HEK293 (cell line): ENCODE results near the gene PYGO2.
A peak's percentile ranks its signal among the peaks of the same experiment; 100 is the strongest.

Source experiments
- CTCF ChIA-PET: fragments of 350-600 bp; formaldehyde crosslinking; extraction: SDS; loops from one replicate; lab custom pipeline; 2021; ENCODE audit warnings: antibody characterized with exemption; lab: Yijun Ruan, JAX
- POLR2A ChIA-PET: fragments of 300-600 bp; formaldehyde crosslinking; extraction: SDS; loops from one replicate; lab custom pipeline; 2020; ENCODE audit warnings: antibody characterized with exemption, inconsistent platforms; lab: Yijun Ruan, JAX
- H3K27ac ChIP-seq: fragments of 200-500 bp; sonication (Bioruptor generic); 2 replicates; pipeline ENCODE4 v1.5.1; 2014; ENCODE audit warnings: low read depth, low read length, control low read depth, inconsistent platforms; ENCODE audit errors: extremely low read depth
- H3K36me3 ChIP-seq, 2 experiments: fragments of 200-500 bp in 1 of 2; sonication (Bioruptor generic) in 1 of 2; 1 replicate in 1 of 2; 2 replicates in 1 of 2; pipeline ENCODE4 v1.5.1; 2014 to 2017; ENCODE audit warnings: inconsistent platforms in 2 of 2, low read length in 2 of 2; ENCODE audit not compliant: control insufficient read depth in 2 of 2, insufficient read depth in 1 of 2
- H3K4me1 ChIP-seq: fragments of 200-500 bp; sonication (Bioruptor generic); 2 replicates; pipeline ENCODE4 v1.5.1; 2014; ENCODE audit warnings: mild to moderate bottlenecking, low read length, inconsistent platforms; ENCODE audit not compliant: control insufficient read depth, insufficient read depth
- H3K4me3 ChIP-seq: 2 replicates; pipeline ENCODE4 v1.5.1; 2011; ENCODE audit warnings: low read depth, mild to moderate bottlenecking, control low read depth, low read length, moderate library complexity
- H3K9me3 ChIP-seq: fragments of 200-500 bp; sonication (Bioruptor generic); 2 replicates; pipeline ENCODE4 v1.5.1; 2014; ENCODE audit warnings: low read depth, low read length, inconsistent platforms; ENCODE audit not compliant: control insufficient read depth, insufficient read depth
- OVOL3 ChIP-seq: fragments of 450-650 bp; formaldehyde crosslinking; IDR thresholded peaks from 2 replicates; pipeline ENCODE4 v1.5.1; 2016; ENCODE audit warnings: missing biosample characterization, missing genetic modification characterization
- RBAK ChIP-seq: fragments of 450-650 bp; formaldehyde crosslinking; IDR thresholded peaks from 2 replicates; pipeline ENCODE4 v1.5.1; 2016; ENCODE audit warnings: missing biosample characterization, missing genetic modification characterization
- SALL2 ChIP-seq: fragments of 450-650 bp; formaldehyde crosslinking; IDR thresholded peaks from 2 replicates; pipeline ENCODE4 v1.5.0; 2017; ENCODE audit warnings: missing biosample characterization, mild to moderate bottlenecking, missing genetic modification characterization, borderline replicate concordance
- SCRT1 ChIP-seq: fragments of 450-650 bp; formaldehyde crosslinking; IDR thresholded peaks from 2 replicates; pipeline ENCODE4 v1.5.1; 2016; ENCODE audit warnings: missing biosample characterization, missing genetic modification characterization, borderline replicate concordance
- ZBTB7A ChIP-seq: fragments of 450-650 bp; formaldehyde crosslinking; IDR thresholded peaks from 2 replicates; pipeline ENCODE4 v1.5.1; 2016; ENCODE audit warnings: low read depth, missing biosample characterization, missing genetic modification characterization
- ZNF169 ChIP-seq: fragments of 450-650 bp; formaldehyde crosslinking; IDR thresholded peaks from 2 replicates; pipeline ENCODE4 v1.5.1; 2016; ENCODE audit warnings: missing biosample characterization, missing genetic modification characterization
- ZNF473 ChIP-seq: fragments of 450-650 bp; formaldehyde crosslinking; IDR thresholded peaks from 2 replicates; pipeline ENCODE4 v1.5.1; 2017; ENCODE audit warnings: missing biosample characterization, missing genetic modification characterization
- ZNF600 ChIP-seq: fragments of 450-650 bp; formaldehyde crosslinking; IDR thresholded peaks from 2 replicates; pipeline ENCODE4 v1.5.1; 2016; ENCODE audit warnings: missing biosample characterization, missing genetic modification characterization
- ZNF624 ChIP-seq: fragments of 450-650 bp; formaldehyde crosslinking; IDR thresholded peaks from 2 replicates; pipeline ENCODE4 v1.5.1; 2017; ENCODE audit warnings: missing biosample characterization, missing genetic modification characterization
- ZNF664 ChIP-seq: fragments of 450-650 bp; formaldehyde crosslinking; IDR thresholded peaks from 2 replicates; pipeline ENCODE4 v1.5.1; 2016; ENCODE audit warnings: missing biosample characterization, missing genetic modification characterization
- TF ChIP-seq, protein P1 (sequence below): fragments of 450-650 bp; formaldehyde crosslinking; IDR thresholded peaks from 2 replicates; pipeline ENCODE4 v1.5.1; 2016; ENCODE audit warnings: missing biosample characterization, missing genetic modification characterization
- TF ChIP-seq, protein P2 (sequence below): fragments of 450-650 bp; formaldehyde crosslinking; IDR thresholded peaks from 2 replicates; pipeline ENCODE4 v1.5.1; 2016; ENCODE audit warnings: missing biosample characterization, missing genetic modification characterization
- TF ChIP-seq, protein P3 (sequence below): fragments of 450-650 bp; formaldehyde crosslinking; IDR thresholded peaks from 2 replicates; pipeline ENCODE4; 2016; ENCODE audit warnings: missing biosample characterization, missing genetic modification characterization
- TF ChIP-seq, protein P4 (sequence below): fragments of 450-650 bp; formaldehyde crosslinking; conservative IDR thresholded peaks from 2 replicates; pipeline ENCODE4 v1.5.1; 2016; ENCODE audit warnings: low read depth, missing biosample characterization, missing genetic modification characterization

Gene PYGO2

DNA sequence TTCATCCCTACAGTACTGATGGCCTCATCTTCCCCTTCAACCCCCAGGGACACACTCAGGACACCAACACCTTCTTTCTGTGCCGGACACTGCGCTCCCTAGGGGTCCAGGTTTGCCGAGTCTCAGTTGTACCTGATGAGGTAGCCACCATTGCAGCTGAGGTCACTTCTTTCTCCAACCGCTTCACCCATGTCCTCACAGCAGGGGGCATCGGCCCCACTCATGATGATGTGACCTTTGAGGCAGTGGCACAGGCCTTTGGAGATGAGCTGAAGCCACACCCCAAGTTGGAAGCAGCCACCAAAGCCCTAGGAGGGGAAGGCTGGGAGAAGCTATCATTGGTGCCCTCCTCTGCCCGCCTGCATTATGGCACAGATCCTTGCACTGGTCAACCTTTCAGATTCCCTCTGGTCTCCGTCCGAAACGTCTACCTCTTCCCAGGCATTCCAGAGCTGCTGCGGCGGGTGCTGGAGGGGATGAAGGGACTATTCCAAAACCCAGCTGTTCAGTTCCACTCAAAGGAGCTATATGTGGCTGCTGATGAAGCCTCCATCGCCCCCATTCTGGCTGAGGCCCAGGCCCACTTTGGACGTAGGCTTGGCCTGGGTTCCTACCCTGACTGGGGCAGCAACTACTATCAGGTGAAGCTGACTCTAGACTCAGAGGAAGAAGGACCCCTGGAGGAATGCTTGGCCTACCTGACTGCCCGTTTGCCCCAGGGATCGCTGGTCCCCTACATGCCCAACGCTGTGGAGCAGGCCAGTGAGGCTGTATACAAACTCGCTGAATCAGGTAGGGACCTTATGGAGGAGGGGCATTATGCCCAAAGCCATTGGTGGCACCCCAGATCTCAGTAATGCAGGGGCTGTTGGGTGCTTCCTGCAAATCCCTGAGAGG lies 26.7 kb upstream of the PYGO2 start:
- ChIA-PET CTCF (interaction anchor here (0.6 to 2.6 kb wide), 8 partner anchors 8 to 657 kb away, joined by 3 to 15 read pairs (median 4); partner anchors contain the start of gene PBXIP1), POLR2A (interaction anchor here (0.9 to 1.3 kb wide), 5 partner anchors 11 to 32 kb away, joined by 3 to 5 read pairs (median 3); partner anchors contain the start of genes PBXIP1 and SHC1)
- Histone ChIP-seq H3K4me1 (no peaks in the 10 kb centered on the region), H3K4me3 (no peak overlapping the region), H3K36me3 (peaks cover 7 to 53% of the 10 kb centered on the region in 2 experiments; a peak in 2 of 3 replicates), H3K9me3 (no peaks in the 10 kb centered on the region), H3K27ac (no peak overlapping the region)
- no peak for TF ChIP-seq ZBTB7A (tag by site-specific recombination)
- TF ChIP-seq SALL2 (tag by site-specific recombination): no peak
- no peak for TF ChIP-seq ZNF169 (tag by site-specific recombination)
- TF ChIP-seq, protein P1, sequence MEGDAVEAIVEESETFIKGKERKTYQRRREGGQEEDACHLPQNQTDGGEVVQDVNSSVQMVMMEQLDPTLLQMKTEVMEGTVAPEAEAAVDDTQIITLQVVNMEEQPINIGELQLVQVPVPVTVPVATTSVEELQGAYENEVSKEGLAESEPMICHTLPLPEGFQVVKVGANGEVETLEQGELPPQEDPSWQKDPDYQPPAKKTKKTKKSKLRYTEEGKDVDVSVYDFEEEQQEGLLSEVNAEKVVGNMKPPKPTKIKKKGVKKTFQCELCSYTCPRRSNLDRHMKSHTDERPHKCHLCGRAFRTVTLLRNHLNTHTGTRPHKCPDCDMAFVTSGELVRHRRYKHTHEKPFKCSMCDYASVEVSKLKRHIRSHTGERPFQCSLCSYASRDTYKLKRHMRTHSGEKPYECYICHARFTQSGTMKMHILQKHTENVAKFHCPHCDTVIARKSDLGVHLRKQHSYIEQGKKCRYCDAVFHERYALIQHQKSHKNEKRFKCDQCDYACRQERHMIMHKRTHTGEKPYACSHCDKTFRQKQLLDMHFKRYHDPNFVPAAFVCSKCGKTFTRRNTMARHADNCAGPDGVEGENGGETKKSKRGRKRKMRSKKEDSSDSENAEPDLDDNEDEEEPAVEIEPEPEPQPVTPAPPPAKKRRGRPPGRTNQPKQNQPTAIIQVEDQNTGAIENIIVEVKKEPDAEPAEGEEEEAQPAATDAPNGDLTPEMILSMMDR (tag by site-specific recombination): 0 out of 2 replicates have a peak, but pooled peaks have one; percentile 22
- TF ChIP-seq ZNF473 (tag by site-specific recombination): no peak
- TF ChIP-seq, protein P2, sequence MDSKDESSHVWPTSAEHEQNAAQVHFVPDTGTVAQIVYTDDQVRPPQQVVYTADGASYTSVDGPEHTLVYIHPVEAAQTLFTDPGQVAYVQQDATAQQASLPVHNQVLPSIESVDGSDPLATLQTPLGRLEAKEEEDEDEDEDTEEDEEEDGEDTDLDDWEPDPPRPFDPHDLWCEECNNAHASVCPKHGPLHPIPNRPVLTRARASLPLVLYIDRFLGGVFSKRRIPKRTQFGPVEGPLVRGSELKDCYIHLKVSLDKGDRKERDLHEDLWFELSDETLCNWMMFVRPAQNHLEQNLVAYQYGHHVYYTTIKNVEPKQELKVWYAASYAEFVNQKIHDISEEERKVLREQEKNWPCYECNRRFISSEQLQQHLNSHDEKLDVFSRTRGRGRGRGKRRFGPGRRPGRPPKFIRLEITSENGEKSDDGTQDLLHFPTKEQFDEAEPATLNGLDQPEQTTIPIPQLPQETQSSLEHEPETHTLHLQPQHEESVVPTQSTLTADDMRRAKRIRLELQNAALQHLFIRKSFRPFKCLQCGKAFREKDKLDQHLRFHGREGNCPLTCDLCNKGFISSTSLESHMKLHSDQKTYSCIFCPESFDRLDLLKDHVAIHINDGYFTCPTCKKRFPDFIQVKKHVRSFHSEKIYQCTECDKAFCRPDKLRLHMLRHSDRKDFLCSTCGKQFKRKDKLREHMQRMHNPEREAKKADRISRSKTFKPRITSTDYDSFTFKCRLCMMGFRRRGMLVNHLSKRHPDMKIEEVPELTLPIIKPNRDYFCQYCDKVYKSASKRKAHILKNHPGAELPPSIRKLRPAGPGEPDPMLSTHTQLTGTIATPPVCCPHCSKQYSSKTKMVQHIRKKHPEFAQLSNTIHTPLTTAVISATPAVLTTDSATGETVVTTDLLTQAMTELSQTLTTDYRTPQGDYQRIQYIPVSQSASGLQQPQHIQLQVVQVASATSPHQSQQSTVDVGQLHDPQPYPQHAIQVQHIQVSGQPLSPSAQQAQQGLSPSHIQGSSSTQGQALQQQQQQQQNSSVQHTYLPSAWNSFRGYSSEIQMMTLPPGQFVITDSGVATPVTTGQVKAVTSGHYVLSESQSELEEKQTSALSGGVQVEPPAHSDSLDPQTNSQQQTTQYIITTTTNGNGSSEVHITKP (tag by site-specific recombination): peak; percentile 42; the same call in 1 of the 2 replicates
- no peak for TF ChIP-seq RBAK (tag by site-specific recombination)
- no peak for TF ChIP-seq ZNF624 (tag by site-specific recombination)
- no peak for TF ChIP-seq ZNF664
- TF ChIP-seq ZNF600 (tag by site-specific recombination): no peak
- TF ChIP-seq, protein P3, sequence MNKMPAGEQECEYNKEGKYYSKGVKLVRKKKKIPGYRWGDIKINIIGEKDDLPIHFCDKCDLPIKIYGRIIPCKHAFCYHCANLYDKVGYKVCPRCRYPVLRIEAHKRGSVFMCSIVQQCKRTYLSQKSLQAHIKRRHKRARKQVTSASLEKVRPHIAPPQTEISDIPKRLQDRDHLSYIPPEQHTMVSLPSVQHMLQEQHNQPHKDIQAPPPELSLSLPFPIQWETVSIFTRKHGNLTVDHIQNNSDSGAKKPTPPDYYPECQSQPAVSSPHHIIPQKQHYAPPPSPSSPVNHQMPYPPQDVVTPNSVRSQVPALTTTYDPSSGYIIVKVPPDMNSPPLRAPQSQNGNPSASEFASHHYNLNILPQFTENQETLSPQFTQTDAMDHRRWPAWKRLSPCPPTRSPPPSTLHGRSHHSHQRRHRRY (tag by site-specific recombination): no peak
- TF ChIP-seq SCRT1 (tag by site-specific recombination): no peak
- no peak for TF ChIP-seq OVOL3
- TF ChIP-seq, protein P4, sequence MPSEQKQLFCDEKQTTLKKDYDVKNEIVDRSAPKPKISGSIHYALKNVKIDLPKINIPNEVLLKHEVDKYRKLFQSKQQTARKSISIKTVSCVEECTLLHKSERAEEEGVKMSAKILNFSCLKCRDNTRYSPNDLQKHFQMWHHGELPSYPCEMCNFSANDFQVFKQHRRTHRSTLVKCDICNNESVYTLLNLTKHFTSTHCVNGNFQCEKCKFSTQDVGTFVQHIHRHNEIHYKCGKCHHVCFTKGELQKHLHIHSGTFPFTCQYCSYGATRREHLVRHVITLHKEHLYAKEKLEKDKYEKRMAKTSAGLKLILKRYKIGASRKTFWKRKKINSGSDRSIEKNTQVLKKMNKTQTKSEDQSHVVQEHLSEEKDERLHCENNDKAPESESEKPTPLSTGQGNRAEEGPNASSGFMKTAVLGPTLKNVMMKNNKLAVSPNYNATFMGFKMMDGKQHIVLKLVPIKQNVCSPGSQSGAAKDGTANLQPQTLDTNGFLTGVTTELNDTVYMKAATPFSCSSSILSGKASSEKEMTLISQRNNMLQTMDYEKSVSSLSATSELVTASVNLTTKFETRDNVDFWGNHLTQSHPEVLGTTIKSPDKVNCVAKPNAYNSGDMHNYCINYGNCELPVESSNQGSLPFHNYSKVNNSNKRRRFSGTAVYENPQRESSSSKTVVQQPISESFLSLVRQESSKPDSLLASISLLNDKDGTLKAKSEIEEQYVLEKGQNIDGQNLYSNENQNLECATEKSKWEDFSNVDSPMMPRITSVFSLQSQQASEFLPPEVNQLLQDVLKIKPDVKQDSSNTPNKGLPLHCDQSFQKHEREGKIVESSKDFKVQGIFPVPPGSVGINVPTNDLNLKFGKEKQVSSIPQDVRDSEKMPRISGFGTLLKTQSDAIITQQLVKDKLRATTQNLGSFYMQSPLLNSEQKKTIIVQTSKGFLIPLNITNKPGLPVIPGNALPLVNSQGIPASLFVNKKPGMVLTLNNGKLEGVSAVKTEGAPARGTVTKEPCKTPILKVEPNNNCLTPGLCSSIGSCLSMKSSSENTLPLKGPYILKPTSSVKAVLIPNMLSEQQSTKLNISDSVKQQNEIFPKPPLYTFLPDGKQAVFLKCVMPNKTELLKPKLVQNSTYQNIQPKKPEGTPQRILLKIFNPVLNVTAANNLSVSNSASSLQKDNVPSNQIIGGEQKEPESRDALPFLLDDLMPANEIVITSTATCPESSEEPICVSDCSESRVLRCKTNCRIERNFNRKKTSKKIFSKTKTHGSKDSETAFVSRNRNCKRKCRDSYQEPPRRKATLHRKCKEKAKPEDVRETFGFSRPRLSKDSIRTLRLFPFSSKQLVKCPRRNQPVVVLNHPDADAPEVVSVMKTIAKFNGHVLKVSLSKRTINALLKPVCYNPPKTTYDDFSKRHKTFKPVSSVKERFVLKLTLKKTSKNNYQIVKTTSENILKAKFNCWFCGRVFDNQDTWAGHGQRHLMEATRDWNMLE (tag by site-specific recombination): no peak
